Heart left ventricle (tissue), 16 donors: ENCODE results near the gene SH2D5. TPM values are rescaled to one million over a fixed set of nuclear protein-coding genes. Genes with fewer than 3 reads are reported as not detected.
A peak's percentile ranks its signal among the peaks of the same experiment; 100 is the strongest.

Source experiments
- ATAC-seq, 4 donors: fragments of 200-7000 bp; cut with Tn5 transposase; one replicate each; pipeline ENCODE4 v1.9.1; 2020 to 2022; ENCODE audit warnings: moderate library complexity in 4 of 4, mild to moderate bottlenecking in 3 of 4, moderate number of reproducible peaks in 1 of 4
- DNase-seq, 5 donors: peaks; one replicate each; pipeline ENCODE4 v3.0.0-alpha.2; 2020
- H3K27ac ChIP-seq, 12 donors: fragments of 200-600 bp; sonication (generic) in 4 of 12; one replicate each; pipeline versions ENCODE4 v1.5.0 to v1.8.0; 2016 to 2022; ENCODE audit warnings: mild to moderate bottlenecking in 2 of 12
- H3K27me3 ChIP-seq, 9 donors: fragments of 200-600 bp; sonication (generic) in 2 of 9; one replicate each; pipeline versions ENCODE4 v1.5.1 to v1.8.0; 2016 to 2022; ENCODE audit warnings: mild to moderate bottlenecking in 3 of 9
- H3K36me3 ChIP-seq, 9 donors: fragments of 200-600 bp; sonication (generic) in 2 of 9; one replicate each; pipeline versions ENCODE4 v1.5.0 to v1.8.0; 2018 to 2022; ENCODE audit warnings: mild to moderate bottlenecking in 2 of 9
- H3K4me1 ChIP-seq, 12 donors: fragments of 200-600 bp; sonication (generic) in 4 of 12; one replicate each; pipeline versions ENCODE4 v1.5.0 to v1.8.0; 2016 to 2022; ENCODE audit warnings: mild to moderate bottlenecking in 3 of 12
- H3K4me3 ChIP-seq, 12 donors: fragments of 200-600 bp; sonication (generic) in 4 of 12; one replicate each; pipeline versions ENCODE4 v1.5.0 to v1.8.0; 2017 to 2022; ENCODE audit warnings: mild to moderate bottlenecking in 9 of 12, moderate library complexity in 4 of 12
- H3K9me3 ChIP-seq, 12 donors: fragments of 200-600 bp; sonication (generic) in 4 of 12; one replicate each; pipeline versions ENCODE4 v1.5.0 to v1.8.0; 2016 to 2022; ENCODE audit warnings: mild to moderate bottlenecking in 1 of 12
- CTCF ChIP-seq, 12 donors: fragments of 200-600 bp; sonication (generic) in 4 of 12; IDR thresholded peaks; one replicate each; pipeline versions ENCODE4 v1.5.0 to v1.8.0; 2018 to 2022; ENCODE audit warnings: antibody characterized with exemption in 12 of 12, mild to moderate bottlenecking in 5 of 12
- POLR2A ChIP-seq, 2 donors: fragments of 450-650 bp; IDR thresholded peaks; one replicate each; pipeline ENCODE4 v1.6.1; 2017; ENCODE audit warnings: antibody characterized with exemption in 2 of 2, mild to moderate bottlenecking in 2 of 2, moderate library complexity in 2 of 2
- WGBS, 4 donors: extraction: QIAGEN DNeasy Blood & Tissue Kit in 2 of 4; methylation state at CpG; one replicate each; pipeline versions ENCODE4 v1.1.5 to v1.1.7; 2013 to 2018; 5-methylcytosine and 5-hydroxymethylcytosine counted together
- intact Hi-C, 10 donors: fragments of 100-400 bp; cut with DNase I; formaldehyde crosslinking; loops; one replicate each; pipeline versions ENCODE4 v1.11.1 to v1.14.2; 2022
- long read RNA-seq, 3 donors: library from polyadenylated mRNA; unstranded; transcript quantifications; one replicate each; pipeline ENCODE4 v2.0.0, GENCODE V29; 2020 to 2021
- polyA plus RNA-seq, 2 donors: library from polyadenylated mRNA; stranded (reverse); fragments of 200-250 nt; gene quantifications; one replicate each; pipeline ENCODE4 v1.2.3, GENCODE V29; 2013
- total RNA-seq, 9 donors: library from RNA; depleted of rRNA in 2 of 9; stranded (reverse); fragments of >200 nt in 2 of 9; fragmentation: NEBNext Ultra II Directional in 3 of 9; extraction: Animal tissue kit (Norgen Biotek cat#: 25700) in 3 of 9; gene quantifications; one replicate each; pipeline versions ENCODE4 v1.1.0 to v1.2.4, GENCODE V29; 2016 to 2023
- donor health status: ischemic (EF 13 %, LVEDD 7.1; RV severe dilation, severe dysfunction).
- donor health status: healthy with polysubstance abuse.
- donor health status: DM: no; HTN: yes; CAD: no.
- donor health status: DM: no; HTN: no; CAD: no.
- donor health status: ischemic (EF 25% LVEDD 6.9; RV normal size, moderate dysfunction).
- donor health status: ischemic (EF 25% LVEDD 5.7; RV mildly dilated, moderate dysfunction).
- donor health status: healthy.
- donor health status: DM: yes; HTN: yes; CAD: no.
- donor health status: ischemic (EF 35%, LVEDD 5.7; RV mildly dilated, moderate dysfunction).
- donor health status: nonischemic (EF 11% LVEDD 7.7; RV severe dilation, severe dysfunction).
- donor health status: DM: yes; HTN: yes; CAD: no.
- donor health status: PGD.
- donor health status: ischemic (EF 29% LVEDD 5.4; RV normal size, mild dysfunction).
- donor health status: nonischemic (EF 23%, LVEDD 6.1; RV moderate dilation, normal function).

SH2D5 gene
- under 1 TPM in 2 of 9 donors, not detected in 7; 0.30 to 0.67 TPM for total RNA-seq
- polyA plus RNA-seq: 10 to 100 TPM in 1 of 2 donors, not detected in 1; 12.4 TPM
- long read RNA-seq, donor 1: 0 reads
- long read RNA-seq, donor 2: 0 reads
- long read RNA-seq, donor 3, partial matches to known transcripts: 0 of 1 reads
- long read RNA-seq, donor 3, other reads (novel, unspliced or antisense): 1 of 1 reads

DNA sequence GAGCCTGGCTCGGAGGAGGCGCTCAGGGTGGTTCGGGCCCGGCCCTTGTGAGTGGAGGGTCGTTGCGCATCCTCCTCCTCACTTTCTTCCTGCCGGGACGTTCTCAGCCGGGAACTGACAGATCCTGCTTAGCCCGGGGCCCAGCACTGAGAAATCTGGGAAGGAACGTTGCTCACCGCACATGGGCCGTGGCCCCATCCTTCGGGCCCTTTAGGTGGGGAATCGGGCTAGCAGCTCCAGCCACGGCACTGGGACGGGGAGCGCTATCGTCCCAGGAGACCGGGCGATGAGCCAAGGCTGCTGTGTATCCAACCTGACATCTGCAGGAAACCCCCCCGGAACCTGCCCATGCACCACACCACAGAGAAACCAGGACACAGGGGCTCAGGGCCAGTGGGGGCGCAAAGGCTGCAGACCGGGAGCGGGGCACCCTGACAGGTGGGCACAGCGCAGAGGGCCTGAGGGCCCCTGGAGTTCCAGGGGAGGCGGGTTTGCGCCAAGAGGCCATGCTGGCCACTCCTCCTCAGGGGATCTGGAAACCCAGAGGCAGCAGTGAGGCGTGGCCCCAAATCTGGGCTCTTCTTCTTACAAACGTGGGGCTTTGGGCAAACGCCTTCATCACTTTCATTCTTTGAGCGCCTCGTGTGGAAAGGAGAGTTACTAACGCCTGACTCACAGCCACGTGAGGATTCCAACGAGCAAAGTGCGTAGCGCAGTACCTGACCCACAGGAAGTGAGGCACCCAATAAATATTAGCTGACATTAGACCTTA lies at the start of gene SH2D5:
TSS of gene SH2D5 (minus strand) at position 116 of the 772 bp plus-strand sequence. CDS start 4,659 bp downstream, outside the sequence.
- Histone ChIP-seq H3K27me3 (peaks cover 4 to 44% (median 26%) of the 10 kb centered on the region in 9 donors), H3K4me3 (peak within 1 kb of the TSS; percentile 42 to 69 (median 56)), H3K9me3 (no peaks in the 10 kb centered on the region), H3K27ac (peak within 1 kb of the TSS in 6 of 12 donors; percentile 19 to 57 (median 38)), H3K36me3 (peaks cover 0 to 12% (median 7%) of the 10 kb centered on the region in 9 donors), H3K4me1 (peaks cover 0 to 32% (median 13%) of the 10 kb centered on the region in 12 donors)
- intact Hi-C loops: loop anchor here in 4 of 10 donors (5.0 to 10.0 kb wide), 4 partner anchors 35 to 210 kb away; no protein-coding TSS in a partner anchor
- DNase-seq (peak in 4 of 5 donors; percentile 41 to 63 (median 51)), ATAC-seq (peak; percentile 7 to 78 (median 64))
- WGBS, 4 donors: 1 to 3% (median 1%) methylated on average over 27 to 38 of the region's 38 CpGs
- no peak for TF ChIP-seq POLR2A (IDR thresholded peaks at IDR 0.05)
- peak in 9 of 12 donors; percentile 9 to 51 (median 31) for TF ChIP-seq CTCF (IDR thresholded peaks at IDR 0.05)

- intact Hi-C loops: no loop called here
- Histone ChIP-seq H3K9me3 (no peaks in the 10 kb centered on the region), H3K27ac (no peak overlapping the region), H3K27me3 (no peaks in the 10 kb centered on the region), H3K4me3 (no peak overlapping the region), H3K36me3 (peaks cover 0 to 95% (median 85%) of the 10 kb centered on the region in 9 donors), H3K4me1 (peaks cover 0 to 28% (median 16%) of the 10 kb centered on the region in 12 donors)
- no peak for TF ChIP-seq POLR2A (IDR thresholded peaks at IDR 0.05)
- no peak for TF ChIP-seq CTCF (IDR thresholded peaks at IDR 0.05)
- ATAC-seq (no peak), DNase-seq (no peak)
- 89 to 94% (median 92%) methylated on average over 4 of the region's 4 CpGs for WGBS, 4 donors
Measured at GRCh38 chr1:20775700-20776099, 43.2 kb upstream of the SH2D5 start.

- no peak for TF ChIP-seq POLR2A (IDR thresholded peaks at IDR 0.05)
- TF ChIP-seq CTCF (IDR thresholded peaks at IDR 0.05): no peak
- WGBS, 4 donors: 88 to 93% (median 90%) methylated on average over 3 of the region's 3 CpGs
- Histone ChIP-seq H3K36me3 (peaks cover 0 to 100% (median 99%) of the 10 kb centered on the region in 9 donors), H3K4me1 (peaks cover 0 to 21% (median 8%) of the 10 kb centered on the region in 12 donors), H3K9me3 (no peaks in the 10 kb centered on the region), H3K27me3 (no peaks in the 10 kb centered on the region), H3K4me3 (no peak overlapping the region), H3K27ac (no peak overlapping the region)
- intact Hi-C loops: no loop called here
- DNase-seq (no peak), ATAC-seq (no peak)
Measured at GRCh38 chr1:20771780-20772179, 39.3 kb upstream of the SH2D5 start.
